ENCODE results near the gene HPGD. TPM values are rescaled to one million over a fixed set of nuclear protein-coding genes. Genes with fewer than 3 reads are reported as not detected.
A peak's percentile ranks its signal among the peaks of the same experiment; 100 is the strongest.

HPGD gene
- total RNA-seq, 1 donor from 2014 or later, result 11.2 TPM

DNA sequence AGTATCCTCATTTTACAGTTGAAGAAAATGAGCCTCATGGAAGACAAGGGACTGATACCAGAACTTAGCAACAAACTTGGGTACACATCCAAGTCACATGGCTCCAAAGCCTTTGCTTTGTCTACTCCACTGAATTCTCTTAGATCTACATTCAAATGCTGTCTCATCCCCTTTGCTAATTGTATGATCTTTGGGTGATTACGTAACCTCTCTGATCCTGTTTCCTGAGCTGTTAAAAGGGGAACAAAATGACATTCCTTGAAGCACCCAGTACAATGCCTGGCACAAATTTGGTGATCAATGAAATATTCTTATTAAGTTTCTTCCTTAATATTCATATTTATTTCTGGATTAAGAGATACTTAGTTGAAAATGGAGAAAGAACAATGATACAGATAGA is 5.9 kb upstream of the HPGD start:
- Mint-ChIP-seq H3K4me1 (peaks cover 38% of the 10 kb centered on the region), H3K9me3 (no peaks in the 10 kb centered on the region), H3K4me3 (no peak overlapping the region), H3K27me3 (ENCODE audit: low read depth) (peaks cover 8% of the 10 kb centered on the region), H3K36me3 (no peaks in the 10 kb centered on the region), H3K27ac (no peak overlapping the region)
- TF ChIP-seq, protein P1, sequence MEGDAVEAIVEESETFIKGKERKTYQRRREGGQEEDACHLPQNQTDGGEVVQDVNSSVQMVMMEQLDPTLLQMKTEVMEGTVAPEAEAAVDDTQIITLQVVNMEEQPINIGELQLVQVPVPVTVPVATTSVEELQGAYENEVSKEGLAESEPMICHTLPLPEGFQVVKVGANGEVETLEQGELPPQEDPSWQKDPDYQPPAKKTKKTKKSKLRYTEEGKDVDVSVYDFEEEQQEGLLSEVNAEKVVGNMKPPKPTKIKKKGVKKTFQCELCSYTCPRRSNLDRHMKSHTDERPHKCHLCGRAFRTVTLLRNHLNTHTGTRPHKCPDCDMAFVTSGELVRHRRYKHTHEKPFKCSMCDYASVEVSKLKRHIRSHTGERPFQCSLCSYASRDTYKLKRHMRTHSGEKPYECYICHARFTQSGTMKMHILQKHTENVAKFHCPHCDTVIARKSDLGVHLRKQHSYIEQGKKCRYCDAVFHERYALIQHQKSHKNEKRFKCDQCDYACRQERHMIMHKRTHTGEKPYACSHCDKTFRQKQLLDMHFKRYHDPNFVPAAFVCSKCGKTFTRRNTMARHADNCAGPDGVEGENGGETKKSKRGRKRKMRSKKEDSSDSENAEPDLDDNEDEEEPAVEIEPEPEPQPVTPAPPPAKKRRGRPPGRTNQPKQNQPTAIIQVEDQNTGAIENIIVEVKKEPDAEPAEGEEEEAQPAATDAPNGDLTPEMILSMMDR (IDR thresholded peaks at IDR 0.05; ENCODE audit: unreplicated experiment), result no peak
- no peak for DNase-seq (ENCODE audit: low spot score in 2 of 2, unreplicated experiment in 2 of 2)

DNA sequence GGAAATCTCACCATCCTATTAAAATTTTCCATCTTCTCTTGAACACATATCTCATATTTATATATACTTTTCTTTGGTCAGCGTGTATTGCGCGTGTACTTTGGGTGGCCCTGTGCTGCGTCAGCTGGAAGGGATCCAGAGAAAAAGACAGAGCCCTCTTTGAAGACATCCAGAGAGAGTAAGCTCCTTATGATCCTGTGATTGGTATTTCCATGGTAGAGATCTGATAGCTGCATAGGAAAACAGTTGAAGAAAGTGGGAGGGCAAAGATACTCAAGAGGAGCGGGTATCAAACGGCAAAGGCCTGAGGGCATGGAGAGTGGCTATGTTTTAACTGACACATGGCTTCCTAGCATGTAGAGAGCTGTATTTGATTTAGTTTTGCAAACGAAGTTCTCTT is 4.4 kb upstream of the HPGD start:
- TF ChIP-seq, protein P1 (IDR thresholded peaks at IDR 0.05; ENCODE audit: unreplicated experiment), result no peak
- no peak overlapping the region for H3K27ac Mint-ChIP-seq
- peaks cover 20% of the 10 kb centered on the region for H3K27me3 Mint-ChIP-seq (ENCODE audit: low read depth)
- no peaks in the 10 kb centered on the region for H3K36me3 Mint-ChIP-seq
- no peak overlapping the region for H3K4me3 Mint-ChIP-seq
- DNase-seq (ENCODE audit: low spot score in 2 of 2, unreplicated experiment in 2 of 2), result no peak
- H3K9me3 Mint-ChIP-seq, result no peaks in the 10 kb centered on the region
- H3K4me1 Mint-ChIP-seq, result peaks cover 36% of the 10 kb centered on the region

DNA sequence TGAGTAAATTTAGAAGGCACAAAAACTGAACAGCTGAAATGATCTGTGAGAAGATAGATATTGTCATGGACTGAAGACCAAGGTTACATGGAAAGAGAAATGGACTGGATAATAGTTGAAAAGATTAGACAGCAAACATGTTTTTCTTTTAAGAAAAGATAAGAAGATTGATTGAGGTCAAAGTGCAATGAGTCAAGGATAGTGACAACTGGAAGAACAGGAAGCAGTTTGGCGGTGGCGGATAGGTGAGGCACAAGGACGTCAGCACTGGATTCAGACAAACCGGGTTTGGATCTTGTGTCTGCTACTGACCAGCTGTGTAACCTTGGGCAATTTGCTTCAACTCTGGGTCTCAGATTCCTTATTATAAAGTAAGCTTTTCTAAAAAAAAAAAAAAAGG is 2.0 kb upstream of the HPGD start:
- Mint-ChIP-seq H3K27ac (no peak overlapping the region), H3K36me3 (no peaks in the 10 kb centered on the region), H3K4me3 (no peak overlapping the region), H3K27me3 (ENCODE audit: low read depth) (peaks cover 27% of the 10 kb centered on the region), H3K9me3 (no peaks in the 10 kb centered on the region), H3K4me1 (peaks cover 39% of the 10 kb centered on the region)
- TF ChIP-seq, protein P1 (IDR thresholded peaks at IDR 0.05; ENCODE audit: unreplicated experiment), result no peak
- DNase-seq (ENCODE audit: low spot score in 2 of 2, unreplicated experiment in 2 of 2), result no peak

DNA sequence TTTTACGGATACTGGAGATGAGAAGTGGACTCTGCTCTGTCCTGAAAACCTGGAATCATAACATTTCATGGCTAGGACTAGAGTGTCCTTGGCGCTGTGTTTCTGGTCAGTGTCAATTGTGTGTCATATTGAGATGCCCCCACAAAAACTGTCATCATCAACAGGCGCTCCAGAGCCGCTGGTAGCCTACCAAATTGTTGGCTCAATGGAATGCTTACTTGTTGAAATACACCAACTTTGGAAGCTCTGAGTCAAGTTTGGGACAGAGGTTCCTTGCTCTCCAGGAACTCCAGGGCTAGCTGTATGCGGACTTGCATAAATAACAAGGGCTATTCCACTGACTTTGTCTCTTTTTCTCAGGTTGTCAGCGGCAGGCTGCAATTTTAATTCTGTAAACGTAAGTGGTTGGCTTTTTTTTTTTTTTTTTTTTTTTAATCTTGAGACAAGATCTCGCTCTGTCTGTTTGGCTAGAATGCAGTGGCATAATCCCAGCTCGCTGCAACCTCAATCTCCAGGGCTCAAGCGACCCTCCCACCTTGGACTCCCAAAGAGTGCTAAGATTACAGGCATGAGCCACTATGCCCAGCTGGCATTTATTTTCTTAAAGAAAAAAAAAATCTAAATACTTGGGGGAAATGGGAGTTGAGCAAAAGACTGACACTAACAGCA is 871 bp upstream of the HPGD start:
- Mint-ChIP-seq H3K4me1 (peaks cover 39% of the 10 kb centered on the region), H3K27me3 (ENCODE audit: low read depth) (peaks cover 27% of the 10 kb centered on the region), H3K4me3 (peak overlapping the region; percentile 90), H3K27ac (peak overlapping the region; percentile 55), H3K36me3 (no peaks in the 10 kb centered on the region), H3K9me3 (no peaks in the 10 kb centered on the region)
- no peak for DNase-seq (ENCODE audit: low spot score in 2 of 2, unreplicated experiment in 2 of 2)
- TF ChIP-seq, protein P1 (IDR thresholded peaks at IDR 0.05; ENCODE audit: unreplicated experiment), result no peak

DNA sequence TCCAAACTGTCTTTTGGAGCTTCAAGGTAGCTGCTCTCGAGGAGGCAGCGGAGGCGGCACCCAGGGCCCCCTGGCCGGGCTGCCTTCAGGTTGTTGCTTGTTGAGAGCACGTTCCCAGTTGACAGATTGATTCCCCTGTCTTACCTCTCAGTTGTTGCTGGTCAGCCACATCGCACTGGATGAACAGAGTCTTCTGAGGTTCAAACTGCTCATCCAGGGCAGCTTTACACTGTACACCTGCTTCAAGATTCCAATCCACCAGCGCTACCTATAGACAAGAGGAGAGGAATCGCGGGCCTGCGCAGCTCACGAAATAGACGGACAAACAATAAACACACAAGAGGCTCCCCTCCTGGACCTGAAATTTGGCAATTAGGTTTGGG is 497 bp downstream of the HPGD start:
- peaks cover 27% of the 10 kb centered on the region for H3K27me3 Mint-ChIP-seq (ENCODE audit: low read depth)
- peaks cover 37% of the 10 kb centered on the region for H3K4me1 Mint-ChIP-seq
- H3K36me3 Mint-ChIP-seq, result no peaks in the 10 kb centered on the region
- peak in 1 of 2 experiments; percentile 42 for DNase-seq (ENCODE audit: low spot score in 2 of 2, unreplicated experiment in 2 of 2)
- TF ChIP-seq, protein P1 (IDR thresholded peaks at IDR 0.05; ENCODE audit: unreplicated experiment), result no peak
- no peak overlapping the region for H3K27ac Mint-ChIP-seq
- H3K9me3 Mint-ChIP-seq, result no peaks in the 10 kb centered on the region
- H3K4me3 Mint-ChIP-seq, result peak overlapping the region; percentile 90
